HepG2 (cell line): ENCODE results near the gene ABHD6. TPM values are rescaled to one million over a fixed set of nuclear protein-coding genes. Genes with fewer than 3 reads are reported as not detected.

Experiments used
- ATAC-seq: fragments of 200-7000 bp; cut with Tn5 transposase; 3 replicates; pipeline ENCODE4 v1.9.1; 2020; ENCODE audit warnings: mild to moderate bottlenecking, moderate library complexity
- BruUV-seq: library from RNA; stranded (reverse); fragments of 400-500 nt; replicated peaks from 2 replicates; lab custom pipeline; 2021; lab: Mats Ljungman, UMichigan
- CTCF ChIA-PET: fragments of 300-600 bp; formaldehyde crosslinking; extraction: SDS; loops from one replicate; lab custom pipeline; 2021; ENCODE audit warnings: low total read pairs, inconsistent platforms, low intra/inter-chr PET ratio; lab: Yijun Ruan, JAX
- POLR2A ChIA-PET: fragments of 350-600 bp; sonication (Branson Sonifier 250); formaldehyde crosslinking; loops from one replicate; lab custom pipeline; 2020; ENCODE audit warnings: antibody characterized with exemption, inconsistent platforms; lab: Yijun Ruan, JAX
- DNase-seq: peaks from one replicate; pipeline ENCODE4 v3.0.0-alpha.2; 2015; ENCODE audit warnings: low spot score
- FAIRE-seq: peaks from 3 replicates; lab custom pipeline; 2011; peaks lifted over from hg19 to GRCh38; lab: Jason Lieb, UNC
- H2AFZ ChIP-seq: one replicate; pipeline ENCODE4 v1.6.1; 2011; ENCODE audit warnings: low read length, inconsistent platforms
- H3K27ac ChIP-seq: fragments of 300-600 bp; 3 replicates; pipeline ENCODE4 v1.8.0; 2011; ENCODE audit warnings: mixed run types, mild to moderate bottlenecking, mixed read lengths, low read length, inconsistent platforms; ENCODE audit not compliant: insufficient read depth; ENCODE audit errors: extremely low read length
- H3K27me3 ChIP-seq, 2 experiments: fragments of 200-600 bp in 1 of 2; 2 replicates in 1 of 2; 3 replicates in 1 of 2; pipeline versions ENCODE4 v1.6.0 to v1.8.0; 2011; ENCODE audit warnings: low read length in 2 of 2, mild to moderate bottlenecking in 2 of 2, moderate library complexity in 2 of 2, inconsistent platforms in 1 of 2; ENCODE audit not compliant: insufficient read depth in 2 of 2, control insufficient read depth in 1 of 2
- H3K36me3 ChIP-seq, 2 experiments: fragments of 200-600 bp in 1 of 2; replicated peaks in 1 of 2; 2 replicates in 1 of 2; 3 replicates in 1 of 2; pipeline versions ENCODE4 v1.5.1 to v1.8.0; 2011; ENCODE audit warnings: low read length in 2 of 2, inconsistent platforms in 1 of 2; ENCODE audit not compliant: insufficient read depth in 2 of 2, control insufficient read depth in 1 of 2
- H3K4me1 ChIP-seq: 2 replicates; pipeline ENCODE4 v1.5.1; 2012; ENCODE audit warnings: low read length, inconsistent platforms; ENCODE audit not compliant: insufficient read depth
- H3K4me2 ChIP-seq: 2 replicates; pipeline ENCODE4 v1.6.0; 2011; ENCODE audit warnings: low read depth, low read length, inconsistent platforms
- H3K4me3 ChIP-seq, 3 experiments: fragments of 200-600 bp in 1 of 3; sonication (generic), shearing (Covaris generic) in 1 of 3; replicated peaks in 1 of 3; 2 replicates each; pipeline ENCODE4 v1.5.1; 2011 to 2016; ENCODE audit warnings: low read length in 3 of 3, inconsistent platforms in 2 of 3, low read depth in 2 of 3, mild to moderate bottlenecking in 2 of 3, control low read depth in 1 of 3, mixed read lengths in 1 of 3; ENCODE audit not compliant: insufficient read depth in 1 of 3
- H3K79me2 ChIP-seq: one replicate; pipeline ENCODE4 v1.6.1; 2011; ENCODE audit warnings: low read length, inconsistent platforms; ENCODE audit not compliant: insufficient read depth
- H3K9ac ChIP-seq: 2 replicates; pipeline ENCODE4 v1.6.0; 2011; ENCODE audit warnings: mild to moderate bottlenecking, low read depth, low read length, inconsistent platforms; ENCODE audit not compliant: insufficient read depth
- H3K9me3 ChIP-seq: 2 replicates; pipeline ENCODE4 v1.5.1; 2012; ENCODE audit warnings: mild to moderate bottlenecking, low read length
- H4K20me1 ChIP-seq: 2 replicates; pipeline ENCODE4 v1.6.0; 2011; ENCODE audit warnings: inconsistent platforms, mild to moderate bottlenecking, low read length, moderate library complexity; ENCODE audit not compliant: insufficient read depth
- CCDC6 ChIP-seq: sonication (generic); formaldehyde crosslinking; IDR thresholded peaks from 2 replicates; pipeline ENCODE4 v1.8.1; 2022; ENCODE audit warnings: mild to moderate bottlenecking, missing genetic modification reagents, moderate library complexity
- IRX3 ChIP-seq: sonication (generic); formaldehyde crosslinking; IDR thresholded peaks from 2 replicates; pipeline ENCODE4 v1.8.1; 2023; ENCODE audit warnings: mild to moderate bottlenecking, low read depth, missing genetic modification reagents, borderline replicate concordance
- MAFF ChIP-seq: IDR thresholded peaks from 2 replicates; pipeline ENCODE4 v1.6.1; 2011; ENCODE audit warnings: low read depth, low read length, improper control_type of control experiment
- MAFK ChIP-seq, 2 experiments: IDR thresholded peaks in 1 of 2; conservative IDR thresholded peaks in 1 of 2; 2 replicates each; pipeline ENCODE4 v1.6.1; 2011; ENCODE audit warnings: improper control_type of control experiment in 2 of 2, low read length in 2 of 2
- RAD51 ChIP-seq: fragments of 450-650 bp; IDR thresholded peaks from 2 replicates; pipeline ENCODE4 v1.6.1; 2016; ENCODE audit warnings: borderline replicate concordance
- SMARCC2 ChIP-seq: fragments of 450-650 bp; IDR thresholded peaks from 2 replicates; pipeline ENCODE4 v1.6.1; 2017; ENCODE audit warnings: antibody characterized with exemption, mild to moderate bottlenecking
- TGIF2 ChIP-seq: IDR thresholded peaks from 2 replicates; pipeline ENCODE4 v1.6.1; 2016; ENCODE audit warnings: control low read depth, missing compliant biosample characterization
- THYN1 ChIP-seq: sonication (generic); formaldehyde crosslinking; IDR thresholded peaks from 2 replicates; pipeline ENCODE4 v1.8.1; 2023; ENCODE audit warnings: low read depth, mild to moderate bottlenecking, moderate library complexity, missing genetic modification reagents, borderline replicate concordance
- ZNF350 ChIP-seq: sonication (generic); formaldehyde crosslinking; IDR thresholded peaks from 2 replicates; pipeline ENCODE4 v1.4.0; 2020; ENCODE audit warnings: mild to moderate bottlenecking, low read depth, missing genetic modification reagents, borderline replicate concordance
- ZNF543 ChIP-seq: sonication (generic); formaldehyde crosslinking; IDR thresholded peaks from 2 replicates; pipeline ENCODE4 v1.4.0; 2020; ENCODE audit warnings: mild to moderate bottlenecking, missing genetic modification reagents
- WGBS: methylation state at CpG from one replicate; pipeline ENCODE4 v1.1.6; 2017; ENCODE audit warnings: low lambda C conversion rate; 5-methylcytosine and 5-hydroxymethylcytosine counted together
- in situ Hi-C: cut with HindIII; loops from 2 replicates; pipeline ENCODE4 v1.10.0; 2017; ENCODE audit warnings: low pct_unique_long_range_greater_than_20kb; ENCODE audit not compliant: extremely low pct_ligation_motif_present
- intact Hi-C: fragments of 100-400 bp; cut with micrococcal nuclease; formaldehyde crosslinking; loops from one replicate; pipeline ENCODE4 v1.10.0; 2022; ENCODE audit not compliant: unreplicated experiment
- polyA plus RNA-seq, 8 experiments: library from polyadenylated mRNA; depleted of rRNA in 3 of 8; stranded (reverse) in 7 of 8; unstranded in 1 of 8; fragments of >200 nt; fragmentation: Illumina TruSeq in 4 of 8; extraction: Trizol in 4 of 8; gene quantifications; 2 replicates each; pipeline versions ENCODE4 v1.2.1 to v1.2.3, GENCODE V29; 2011 to 2016; ENCODE audit warnings: low read depth in 4 of 8, missing spikeins in 1 of 8, mixed read lengths in 1 of 8; ENCODE audit not compliant: insufficient read depth in 1 of 8
- total RNA-seq, 5 experiments: library from RNA; depleted of rRNA; stranded (reverse); fragments of >200 nt; fragmentation: Illumina TruSeq; extraction: Trizol; gene quantifications; 2 replicates each; pipeline ENCODE4 v1.2.3, GENCODE V29; 2016; ENCODE audit warnings: low read depth in 1 of 5
- TF ChIP-seq, protein P1 (sequence below): sonication (generic); formaldehyde crosslinking; IDR thresholded peaks from 2 replicates; pipeline ENCODE4 v1.9.0; 2022; ENCODE audit warnings: low read depth, missing genetic modification reagents

ABHD6 gene
- total and polyA plus RNA-seq, 2 of the 13 experiments (the other 11 are each of a cell fraction or from before 2014, with no cell fraction given) = 9.0 to 17.2 TPM

- peak overlapping the region; percentile 76 for H3K4me2 ChIP-seq
- 87% methylated on average over 1 of the region's 1 CpG for WGBS
- intact Hi-C loops (loop anchor here (10.0 kb wide), 1 partner anchor 199 kb away; the partner anchor contains the start of gene ACOX2), in situ Hi-C loops (no loop called here)
- no peak overlapping the region for H2AFZ ChIP-seq
- 0 out of 2 replicates have a peak, but pooled peaks have one; percentile 6 for TF ChIP-seq CCDC6 (CRISPR knock-in tag)
- TF ChIP-seq TGIF2 (CRISPR knock-in tag) = no peak
- CTCF ChIA-PET = no interaction called here
- ATAC-seq = no peak
- no peaks in the 10 kb centered on the region for H3K36me3 ChIP-seq
- peak overlapping the region; percentile 23; the same call in 1 of the 2 replicates for H3K9ac ChIP-seq
- H3K79me2 ChIP-seq = peaks cover 9% of the 10 kb centered on the region
- H3K27ac ChIP-seq = peak overlapping the region; percentile 59
- no TSS peak for BruUV-seq
- peaks cover 36% of the 10 kb centered on the region for H3K4me1 ChIP-seq
- no peaks in the 10 kb centered on the region; a peak in 1 of 5 replicates for H3K27me3 ChIP-seq
- no peak overlapping the region; a peak in 1 of 6 replicates for H3K4me3 ChIP-seq
- H3K9me3 ChIP-seq = no peaks in the 10 kb centered on the region
- POLR2A ChIA-PET = interaction anchor here (2.1 to 2.7 kb wide), 2 partner anchors 10 to 29 kb away, joined by 10 read pairs; partner anchors contain the start of genes HTD2 and RPP14
- no peaks in the 10 kb centered on the region for H4K20me1 ChIP-seq
- FAIRE-seq = no peak
- no peak for DNase-seq
These were observed 98.0 kb downstream of the ABHD6 start for GRCh38 chr3:58335652-58335947.

GRCh38 chr3:58336135-58336882 is 98.7 kb downstream of the ABHD6 start:
- Histone ChIP-seq H3K36me3 (0 out of 5 replicates have a peak, but pooled peaks cover 0 to 2% of the 10 kb centered on the region in 2 experiments), H2AFZ (no peak overlapping the region), H3K9me3 (no peaks in the 10 kb centered on the region), H3K27me3 (no peaks in the 10 kb centered on the region; a peak in 1 of 5 replicates), H3K9ac (no peak overlapping the region), H3K4me3 (no peak overlapping the region), H3K4me2 (no peak overlapping the region), H3K79me2 (peaks cover 9% of the 10 kb centered on the region), H3K27ac (no peak overlapping the region), H4K20me1 (no peaks in the 10 kb centered on the region), H3K4me1 (peaks cover 29% of the 10 kb centered on the region)
- 99% methylated on average over 3 of the region's 3 CpGs for WGBS
- BruUV-seq = no TSS peak
- in situ Hi-C loops = no loop called here
- TF ChIP-seq, protein P1, sequence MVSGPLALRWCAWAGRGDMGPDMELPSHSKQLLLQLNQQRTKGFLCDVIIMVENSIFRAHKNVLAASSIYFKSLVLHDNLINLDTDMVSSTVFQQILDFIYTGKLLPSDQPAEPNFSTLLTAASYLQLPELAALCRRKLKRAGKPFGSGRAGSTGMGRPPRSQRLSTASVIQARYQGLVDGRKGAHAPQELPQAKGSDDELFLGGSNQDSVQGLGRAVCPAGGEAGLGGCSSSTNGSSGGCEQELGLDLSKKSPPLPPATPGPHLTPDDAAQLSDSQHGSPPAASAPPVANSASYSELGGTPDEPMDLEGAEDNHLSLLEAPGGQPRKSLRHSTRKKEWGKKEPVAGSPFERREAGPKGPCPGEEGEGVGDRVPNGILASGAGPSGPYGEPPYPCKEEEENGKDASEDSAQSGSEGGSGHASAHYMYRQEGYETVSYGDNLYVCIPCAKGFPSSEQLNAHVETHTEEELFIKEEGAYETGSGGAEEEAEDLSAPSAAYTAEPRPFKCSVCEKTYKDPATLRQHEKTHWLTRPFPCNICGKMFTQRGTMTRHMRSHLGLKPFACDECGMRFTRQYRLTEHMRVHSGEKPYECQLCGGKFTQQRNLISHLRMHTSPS = no peak
- TF ChIP-seq MAFK (conservative IDR thresholded peaks at IDR 0.05 in 1 of 2, IDR thresholded peaks at IDR 0.05 in 1 of 2; ENCODE audit: low read length in 2 of 2) (peak; percentile 46 to 82), ZNF350 (no peak), IRX3 (CRISPR knock-in tag) (no peak), SMARCC2 (no peak), ZNF543 (no peak), THYN1 (CRISPR knock-in tag) (no peak), MAFF (peak; percentile 65; the same call in 1 of the 2 replicates), RAD51 (no peak)
- FAIRE-seq (no peak), ATAC-seq (no peak), DNase-seq (no peak)
- intact Hi-C loops = loop anchor here (10.0 kb wide), 1 partner anchor 198 kb away; the partner anchor contains the start of gene ACOX2
- ChIA-PET POLR2A (interaction anchor here (2.7 kb wide), 1 partner anchor 30 kb away, joined by 10 read pairs; the partner anchor contains the start of genes HTD2 and RPP14), CTCF (no interaction called here)
